SH-SY5Y (cell line): ENCODE measurements around the gene PIGO.

Experiments
- GATA2 ChIP-seq: IDR thresholded peaks from 2 replicates; pipeline ENCODE4 v1.6.1; 2011; ENCODE audit warnings: mild to moderate bottlenecking, low read depth, low read length
- GATA3 ChIP-seq: IDR thresholded peaks from 2 replicates; pipeline ENCODE4 v1.6.1; 2011; ENCODE audit warnings: low read depth, mild to moderate bottlenecking, low read length, moderate library complexity

Gene PIGO

DNA sequence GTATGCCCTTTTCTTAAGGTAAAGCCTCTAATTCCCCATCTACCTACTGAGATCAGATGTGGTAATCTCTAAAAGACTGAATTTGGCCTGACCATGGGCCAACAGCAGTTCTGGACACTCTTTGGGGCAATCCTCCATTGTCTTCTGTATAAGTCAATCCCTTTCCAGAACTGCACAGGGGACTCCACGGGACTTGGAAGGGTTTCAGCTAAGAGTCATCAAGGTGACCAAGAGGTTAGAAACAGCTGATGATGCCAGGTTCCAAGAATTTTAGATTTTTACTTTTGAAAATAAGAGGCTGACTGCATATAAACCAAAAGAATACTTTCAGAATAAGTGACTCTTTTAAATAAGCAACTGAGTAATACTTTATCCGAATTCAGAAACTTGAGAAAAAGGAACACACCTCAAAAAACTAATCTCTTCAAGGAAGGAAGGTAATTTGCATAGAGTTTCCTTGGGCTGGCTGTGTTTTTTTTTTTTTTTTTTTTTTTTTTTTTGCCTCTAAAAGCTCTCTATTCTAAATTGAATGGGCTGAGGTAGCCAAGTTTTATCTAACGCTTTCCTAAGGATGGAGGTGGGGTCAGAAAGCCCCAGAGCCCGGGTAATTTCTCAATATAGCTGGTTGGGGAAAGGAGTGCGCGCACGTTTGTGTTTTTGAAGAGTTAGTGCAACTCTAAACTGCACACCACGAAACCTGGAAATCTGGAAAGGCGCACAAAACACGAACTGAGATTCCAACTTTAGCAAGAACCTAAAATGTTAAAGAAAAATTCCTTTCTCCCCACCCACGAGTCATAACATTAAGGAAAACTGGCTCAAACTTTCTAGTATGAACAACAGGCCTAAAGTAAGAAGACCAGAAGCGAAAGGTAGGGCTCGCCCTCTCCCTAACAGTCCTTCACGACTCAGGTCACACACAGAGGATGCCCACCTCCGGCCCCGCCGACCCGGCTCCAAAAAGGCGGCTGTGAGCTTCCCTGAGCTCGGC is 25.3 kb downstream of the PIGO start:
- no peak for TF ChIP-seq GATA2
- no peak for TF ChIP-seq GATA3

DNA sequence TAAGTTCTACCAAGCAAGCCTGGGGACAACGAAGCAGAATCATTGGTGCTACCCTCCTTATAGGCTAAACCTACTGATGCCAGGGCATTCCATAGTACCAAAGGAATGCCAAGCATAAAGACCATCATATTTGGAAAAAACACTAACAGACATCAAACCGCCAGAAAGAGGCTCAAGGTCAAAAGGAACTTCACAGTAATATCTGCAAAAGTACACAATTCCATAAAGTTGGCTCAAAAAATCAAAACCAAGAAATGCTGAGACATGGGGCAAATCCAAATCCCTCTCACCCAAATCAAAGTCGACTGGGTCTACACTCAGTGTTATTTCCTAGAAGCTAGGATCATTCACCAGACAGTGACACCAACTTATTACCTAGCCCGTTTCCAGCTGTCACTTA is 27.4 kb downstream of the PIGO start:
- TF ChIP-seq GATA2: no peak
- TF ChIP-seq GATA3: no peak

DNA sequence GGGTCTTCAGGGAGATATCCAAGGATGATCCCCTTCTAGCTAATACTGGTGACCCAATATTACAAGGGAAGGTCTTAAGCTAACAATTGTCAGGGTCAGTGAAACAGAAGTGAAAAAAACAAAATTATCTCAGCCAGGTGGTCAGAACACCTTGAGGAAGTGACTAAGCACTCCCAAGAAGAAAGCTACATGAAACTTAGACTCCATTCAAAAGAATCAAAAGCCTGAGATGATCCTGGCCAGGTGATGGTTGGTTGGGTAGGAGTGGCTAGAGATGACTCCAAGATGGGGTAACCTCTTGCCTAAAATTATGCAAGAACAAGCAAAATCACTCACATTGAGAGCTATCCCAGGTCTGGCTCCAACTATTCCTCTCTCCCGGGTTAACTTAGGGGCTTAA is 29.3 kb downstream of the PIGO start:
- TF ChIP-seq GATA3 (no peak), GATA2 (no peak)

DNA sequence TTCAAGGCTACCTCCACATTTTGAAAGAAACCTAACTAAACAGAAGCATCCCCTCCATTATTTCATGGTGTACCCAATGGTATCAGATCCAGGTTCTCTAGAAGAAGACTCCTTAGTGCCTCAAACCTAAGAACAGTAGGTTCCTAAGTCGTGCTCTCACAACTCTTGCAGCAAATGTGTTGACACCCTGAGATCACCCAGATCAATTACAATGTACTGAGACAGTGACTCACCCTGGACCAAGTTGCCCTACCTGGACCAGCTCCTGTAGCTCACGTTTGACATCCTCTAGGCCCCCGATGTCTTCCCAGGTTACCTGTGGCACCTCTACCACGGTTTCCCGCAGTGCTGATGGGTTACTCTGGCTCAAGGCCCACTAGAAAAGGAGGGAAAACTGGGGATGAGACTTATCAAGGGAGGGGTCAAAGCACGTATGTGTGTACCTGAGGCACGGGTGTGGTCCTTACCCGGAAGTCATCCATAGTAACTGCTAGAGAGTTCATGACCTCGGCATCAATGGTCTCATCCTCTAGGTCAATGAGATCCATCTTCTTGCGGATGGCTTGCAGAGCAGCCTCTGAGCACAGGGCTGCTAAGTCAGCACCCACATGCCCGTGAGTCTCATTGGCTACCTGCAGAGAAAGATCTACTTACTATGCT is 35.7 kb downstream of the PIGO start:
- TF ChIP-seq GATA3: no peak
- TF ChIP-seq GATA2: no peak

DNA sequence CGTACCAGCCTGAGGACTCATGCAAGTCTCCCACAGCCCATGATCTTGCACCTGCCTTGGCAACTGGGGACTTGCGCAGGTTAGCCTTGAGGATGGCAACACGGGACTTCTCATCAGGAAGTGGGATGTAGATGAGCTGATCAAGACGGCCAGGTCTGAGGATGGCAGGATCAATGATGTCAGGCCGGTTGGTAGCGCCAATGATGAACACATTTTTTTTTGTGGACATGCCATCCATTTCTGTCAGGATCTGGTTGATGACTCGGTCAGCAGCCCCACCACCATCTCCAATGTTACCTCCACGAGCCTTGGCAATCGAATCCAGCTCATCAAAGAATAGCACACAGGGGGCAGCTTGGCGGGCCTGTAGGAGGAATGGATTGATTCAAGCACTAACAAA is 37.0 kb downstream of the PIGO start:
- TF ChIP-seq GATA3 (no peak), GATA2 (no peak)

DNA sequence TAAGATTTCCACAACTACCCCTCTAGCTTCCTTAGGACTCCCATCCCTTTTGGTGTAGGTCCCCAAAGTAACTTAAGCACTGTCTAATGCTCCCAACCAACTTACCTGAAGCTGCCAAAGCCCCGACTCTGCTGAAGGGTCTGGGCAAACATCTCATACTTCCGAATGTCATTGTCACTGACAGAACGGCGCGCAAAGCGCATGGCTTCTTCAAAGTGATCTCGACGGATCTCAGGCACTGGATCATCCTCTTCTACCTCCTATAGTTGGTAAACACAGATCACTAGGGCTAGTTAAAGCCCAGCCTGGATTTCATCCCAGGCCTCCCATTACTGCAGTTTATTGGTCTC is 39.1 kb downstream of the PIGO start:
- no peak for TF ChIP-seq GATA3
- TF ChIP-seq GATA2: no peak

DNA sequence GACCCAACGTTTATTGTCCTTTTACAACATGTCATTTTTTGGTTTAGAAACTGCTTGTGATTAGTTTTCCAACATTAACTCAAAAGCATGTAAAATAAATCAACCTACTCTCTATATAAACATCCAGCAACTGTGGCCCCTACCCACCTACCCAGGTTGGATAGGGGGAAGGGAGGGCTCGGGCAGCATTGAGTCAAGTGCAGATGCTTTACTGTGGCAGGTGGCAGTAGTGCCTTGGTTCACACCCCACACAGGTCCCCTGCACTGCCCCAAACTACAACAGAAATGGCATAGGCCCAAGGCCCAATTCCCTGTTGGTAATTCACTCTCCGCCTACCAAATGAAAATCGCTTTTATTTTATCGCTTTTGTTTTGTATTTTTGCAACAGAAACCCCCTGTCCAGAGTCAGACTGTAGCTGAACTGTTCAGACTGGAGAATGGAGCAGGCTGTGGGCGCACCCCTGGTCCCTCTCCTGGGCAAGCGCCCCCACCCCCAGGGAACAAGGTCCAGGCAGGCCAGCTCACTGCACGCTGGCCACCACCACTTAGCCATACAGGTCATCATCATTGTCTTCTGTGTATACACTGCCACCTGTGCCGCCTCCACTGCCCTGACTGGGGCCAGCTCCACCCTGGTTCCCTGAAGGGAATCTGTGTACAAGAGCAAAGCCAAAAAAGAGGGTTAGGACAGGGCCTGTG is 39.7 kb downstream of the PIGO start:
- no peak for TF ChIP-seq GATA3
- no peak for TF ChIP-seq GATA2

DNA sequence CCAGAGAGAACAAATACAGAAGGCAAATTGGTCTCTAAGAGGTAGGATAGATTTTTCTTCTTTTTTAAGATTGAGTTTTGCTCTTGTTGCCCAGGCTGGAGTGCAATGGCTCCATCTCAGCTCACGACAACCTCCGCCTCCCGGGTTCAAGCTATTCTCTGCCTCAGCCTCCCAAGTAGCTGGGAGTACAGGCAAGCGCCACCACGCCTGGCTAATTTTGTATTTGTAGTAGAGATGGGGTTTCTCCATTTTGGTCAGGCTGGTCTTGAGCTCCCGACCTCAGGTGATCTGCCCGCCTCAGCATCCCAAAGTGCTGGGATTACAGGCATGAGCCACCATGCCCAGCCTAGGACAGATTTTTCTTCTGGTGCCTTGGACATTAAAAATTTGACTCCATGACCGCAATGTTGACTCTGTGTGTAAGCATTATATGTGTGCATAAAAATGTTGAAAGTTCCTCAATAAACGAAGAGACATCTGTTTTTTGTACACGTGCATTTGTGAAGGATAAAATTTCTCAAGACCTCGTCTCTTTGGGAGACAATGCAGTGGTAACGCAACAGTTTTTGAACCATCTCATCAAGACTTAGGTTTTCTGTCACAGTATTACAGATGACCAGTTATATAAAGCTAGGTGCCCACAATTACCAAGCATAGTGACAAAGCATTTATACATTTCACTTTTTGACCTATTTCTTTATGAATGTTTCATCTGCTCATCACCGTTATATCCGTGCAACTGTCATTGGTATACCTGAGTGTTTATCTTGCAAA is 41.3 kb downstream of the PIGO start:
- TF ChIP-seq GATA3: no peak

DNA sequence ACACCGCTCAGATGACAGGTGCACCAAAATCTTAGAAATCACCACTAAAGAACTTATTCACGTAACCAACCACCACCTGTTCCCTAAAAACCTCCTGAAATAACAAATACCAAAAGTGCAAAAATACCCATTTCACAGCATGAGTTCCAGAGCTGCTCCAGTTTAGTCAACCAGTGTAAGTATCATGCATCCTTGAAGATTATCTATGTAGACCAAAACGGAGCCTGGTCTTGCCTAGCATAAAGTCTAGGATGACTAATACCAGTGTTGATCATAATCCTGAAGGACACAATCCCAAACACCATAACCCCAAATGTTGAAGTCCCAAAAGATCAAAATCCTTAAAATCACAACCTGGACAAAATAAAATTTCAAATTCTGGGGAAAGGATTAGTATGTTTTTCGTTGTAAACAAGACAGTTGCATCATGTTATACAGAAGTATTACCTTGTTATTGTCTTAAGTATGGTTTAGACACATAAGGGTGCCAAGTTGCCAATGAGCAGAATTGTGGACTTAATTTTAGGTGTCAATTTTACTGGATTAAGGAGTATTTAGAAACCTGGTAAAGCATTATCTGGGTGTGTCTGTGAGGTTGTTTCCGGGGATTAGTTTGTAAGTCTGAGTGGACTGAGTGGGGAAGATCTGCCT is 42.1 kb downstream of the PIGO start:
- TF ChIP-seq GATA2 (no peak), GATA3 (no peak)

DNA sequence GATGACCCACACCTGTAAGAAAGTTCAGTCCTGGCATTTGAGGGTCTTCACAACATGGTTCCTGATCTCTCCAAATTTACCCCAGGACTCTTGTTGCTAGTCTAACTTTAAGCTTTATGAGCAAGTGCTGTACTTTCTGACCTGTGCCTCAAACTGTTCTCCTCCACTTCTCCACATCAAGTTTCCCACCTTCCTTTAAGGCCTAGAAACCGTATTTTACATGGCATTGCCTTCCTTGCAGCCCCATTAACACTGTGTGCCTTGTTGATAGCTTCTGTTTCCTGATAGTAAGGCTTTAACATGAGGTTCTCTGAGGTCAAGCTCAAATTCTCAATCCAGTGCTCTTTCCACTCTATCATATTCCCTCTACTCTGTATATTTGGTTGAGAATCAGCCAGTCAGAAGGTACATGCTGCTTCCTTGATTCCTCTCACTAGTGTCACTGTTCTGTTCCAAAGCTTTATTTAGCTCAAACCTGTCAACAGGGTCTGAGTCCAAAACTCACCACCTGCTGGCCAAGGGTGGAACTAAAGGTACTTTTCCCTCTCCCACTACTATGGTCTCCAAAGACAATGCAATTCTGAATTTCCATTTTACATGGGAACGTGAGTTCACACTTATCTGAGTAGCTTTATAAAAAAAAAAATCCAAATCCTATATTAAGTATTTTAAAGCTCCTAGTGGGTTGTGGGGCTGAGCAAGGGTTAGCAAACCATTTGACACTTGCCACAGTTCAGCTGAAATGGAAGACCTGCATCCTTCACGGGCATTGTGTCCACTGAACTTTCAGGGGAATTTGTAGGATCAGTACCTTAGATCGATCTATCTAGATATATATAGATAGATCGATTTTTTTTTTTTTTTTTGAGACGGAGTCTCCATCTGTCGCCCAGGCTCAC is 45.1 kb downstream of the PIGO start:
- no peak for TF ChIP-seq GATA3
- TF ChIP-seq GATA2: no peak

DNA sequence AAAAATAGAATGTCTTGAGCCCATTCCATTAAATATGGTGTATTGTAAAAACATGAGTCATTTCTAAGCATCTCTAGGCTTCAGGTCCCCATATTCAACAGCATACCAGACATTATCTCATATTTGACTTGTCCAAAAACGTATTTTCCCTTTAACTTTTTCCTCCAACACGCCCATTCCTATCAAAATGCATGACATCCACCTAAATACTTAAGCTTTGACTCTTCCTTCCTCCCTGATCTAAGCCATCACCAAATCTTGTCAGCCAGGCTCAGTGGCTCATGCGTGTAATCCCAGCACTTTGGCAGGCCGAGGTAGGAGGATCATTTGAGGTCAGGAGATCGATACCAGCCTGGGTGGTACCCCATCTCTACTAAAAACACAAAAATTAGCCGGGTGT is 47.9 kb downstream of the PIGO start:
- TF ChIP-seq GATA3 (no peak), GATA2 (no peak)

DNA sequence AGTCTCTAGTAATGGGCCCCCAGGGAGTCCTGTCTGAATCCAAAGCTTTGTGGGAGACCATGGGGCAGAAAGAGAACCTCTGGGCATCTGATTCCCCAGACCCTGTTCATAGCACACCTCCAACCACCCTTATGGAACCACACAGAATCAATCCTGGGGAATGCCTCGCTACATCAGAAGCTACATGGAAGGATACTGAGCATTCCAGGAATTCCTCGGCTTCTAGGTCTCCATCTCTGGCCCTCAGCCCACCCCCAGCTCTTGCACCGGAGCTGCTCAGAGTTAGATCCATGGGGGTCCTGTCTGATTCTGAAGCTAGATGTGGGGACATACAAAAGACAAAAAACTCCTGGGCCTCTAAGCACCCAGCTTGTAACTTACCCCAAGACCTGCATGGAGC is 52.3 kb downstream of the PIGO start:
- TF ChIP-seq GATA2: no peak
- no peak for TF ChIP-seq GATA3

DNA sequence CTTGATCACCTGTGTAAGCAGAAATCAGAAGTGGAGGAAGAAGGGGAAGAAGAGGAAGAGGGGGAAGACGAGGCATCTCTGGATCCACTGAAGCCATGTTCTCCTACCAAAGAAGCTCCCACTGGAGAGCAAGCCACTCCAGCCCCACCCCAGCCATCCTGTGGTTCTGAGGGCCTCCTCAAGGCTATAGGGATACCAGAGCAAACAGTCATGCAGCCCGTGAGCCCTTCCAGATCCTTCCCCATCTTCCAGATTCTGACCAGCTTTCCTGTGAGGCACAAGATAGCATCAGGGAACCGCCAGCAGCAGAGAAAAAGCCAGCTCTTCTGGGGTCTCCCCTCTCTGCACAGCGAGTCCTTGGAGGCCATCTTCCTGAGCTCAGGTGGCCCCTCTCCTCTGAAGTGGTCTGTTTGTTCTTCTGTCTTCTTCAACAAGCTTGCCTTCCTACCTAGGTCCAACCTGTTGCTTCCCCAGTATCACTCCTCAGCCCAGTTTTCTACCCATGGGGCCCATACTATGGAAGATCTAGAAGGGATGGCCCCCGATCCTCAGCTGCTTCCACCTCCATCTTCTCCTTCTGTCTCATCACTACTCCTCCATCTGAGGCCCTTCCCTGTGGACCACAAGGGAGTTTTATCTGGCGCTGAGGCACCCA is 53.4 kb downstream of the PIGO start:
- TF ChIP-seq GATA3 (no peak), GATA2 (no peak)
